Endometrial microvascular endothelial cells (primary cell): ENCODE data around the gene NFIL3. TPM values are rescaled to one million over a fixed set of nuclear protein-coding genes. Genes with fewer than 3 reads are reported as not detected.
"Not testable (repeated sequence)": the region's sequence is repeated elsewhere in the genome, so short reads cannot be mapped to it uniquely, and the experiment has no call there.

Experiments used
- in situ Hi-C: cut with HindIII; loops from 2 replicates; pipeline ENCODE4 v1.10.0; 2017; ENCODE audit warnings: low sequenced_read_pairs, low pct_unique_long_range_greater_than_20kb; ENCODE audit errors: inconsistent ontology term
- total RNA-seq: library from RNA; depleted of rRNA; stranded (reverse); fragments of >200 nt; gene quantifications from one replicate; pipeline ENCODE4 v1.2.3, GENCODE V29; 2015; ENCODE audit errors: inconsistent ontology term

The NFIL3 gene
- total RNA-seq, 1 donor from 2014 or later = 11.2 TPM

DNA sequence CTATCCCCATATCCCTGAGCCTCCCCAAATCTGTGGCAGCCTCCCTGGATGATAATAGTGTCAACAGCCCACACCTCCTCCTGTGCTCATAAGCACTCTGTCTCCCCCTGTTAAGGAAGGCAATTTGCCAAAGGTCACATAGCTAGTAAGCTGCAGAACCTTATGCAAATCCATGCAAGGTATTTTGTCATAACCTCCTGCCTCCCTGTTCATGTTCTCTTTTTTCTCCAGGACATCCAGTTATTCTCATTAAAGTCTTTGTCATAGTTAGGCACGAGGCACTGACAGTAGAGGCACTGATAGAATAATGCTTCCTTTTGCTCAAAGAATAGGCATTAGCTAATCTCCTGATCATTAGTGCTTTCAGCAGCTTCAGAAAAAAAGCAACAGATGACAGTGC lies 51.7 kb downstream of the NFIL3 start:
- in situ Hi-C loops = no loop called here

DNA sequence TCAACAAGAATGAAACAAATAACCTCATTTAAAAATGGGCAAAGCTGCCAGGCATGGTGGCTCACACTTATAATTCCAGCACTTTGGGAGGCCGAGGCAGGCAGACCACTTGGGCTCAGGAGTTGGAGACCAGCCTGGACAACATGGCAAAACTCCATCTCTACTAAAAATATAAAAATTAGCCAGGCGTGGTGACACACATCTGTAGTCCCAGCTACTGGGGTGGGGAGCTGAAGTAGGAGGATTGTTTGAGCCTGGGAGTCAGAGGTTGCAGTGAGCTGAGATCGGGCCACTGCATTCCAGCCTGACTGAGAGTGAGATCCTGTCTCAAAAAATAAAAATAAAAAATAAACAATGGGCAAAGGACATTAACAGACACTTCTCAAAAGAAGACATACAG lies 53.6 kb downstream of the NFIL3 start:
- in situ Hi-C loops = not testable (repeated sequence)

DNA sequence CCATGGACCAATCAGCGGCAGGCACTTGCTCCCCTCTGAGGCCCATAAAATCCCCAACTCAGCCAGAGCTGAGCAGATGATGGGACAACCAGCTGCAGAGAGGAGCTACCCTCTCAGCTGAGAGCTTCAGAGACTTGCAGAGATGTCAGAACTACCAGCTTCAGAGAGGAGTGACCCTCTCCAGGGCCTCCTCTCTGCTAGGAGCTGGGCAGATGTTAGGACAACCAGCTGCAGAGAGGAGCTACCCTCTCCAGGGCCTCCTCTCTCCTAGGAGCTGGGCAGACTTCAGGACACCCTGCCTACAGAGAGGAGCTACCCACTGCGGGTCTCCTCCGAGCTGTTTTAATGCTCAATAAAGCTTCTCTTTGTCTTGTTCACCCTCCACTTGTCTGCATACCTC lies 58.9 kb downstream of the NFIL3 start:
- in situ Hi-C loops = no loop called here

DNA sequence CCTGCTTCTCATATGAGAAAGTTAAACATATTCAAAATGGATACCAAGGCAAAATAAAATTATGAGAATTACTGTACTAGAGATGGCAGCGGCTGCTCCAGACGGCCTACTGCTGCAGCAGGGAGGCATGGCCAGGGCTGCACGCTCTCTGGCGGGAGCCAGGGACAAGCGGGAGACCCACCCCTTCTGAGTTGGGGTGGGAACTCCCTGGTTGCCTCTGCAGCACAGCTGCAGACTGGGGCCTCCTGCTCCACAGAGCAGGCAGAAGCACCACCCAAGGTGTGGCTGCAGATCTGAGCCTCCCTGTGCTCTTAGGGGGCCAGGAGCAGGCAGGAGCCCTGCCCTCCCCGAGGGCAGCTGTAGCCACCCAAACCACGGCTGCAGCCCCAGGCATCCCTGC lies 59.6 kb downstream of the NFIL3 start:
- in situ Hi-C loops = no loop called here

DNA sequence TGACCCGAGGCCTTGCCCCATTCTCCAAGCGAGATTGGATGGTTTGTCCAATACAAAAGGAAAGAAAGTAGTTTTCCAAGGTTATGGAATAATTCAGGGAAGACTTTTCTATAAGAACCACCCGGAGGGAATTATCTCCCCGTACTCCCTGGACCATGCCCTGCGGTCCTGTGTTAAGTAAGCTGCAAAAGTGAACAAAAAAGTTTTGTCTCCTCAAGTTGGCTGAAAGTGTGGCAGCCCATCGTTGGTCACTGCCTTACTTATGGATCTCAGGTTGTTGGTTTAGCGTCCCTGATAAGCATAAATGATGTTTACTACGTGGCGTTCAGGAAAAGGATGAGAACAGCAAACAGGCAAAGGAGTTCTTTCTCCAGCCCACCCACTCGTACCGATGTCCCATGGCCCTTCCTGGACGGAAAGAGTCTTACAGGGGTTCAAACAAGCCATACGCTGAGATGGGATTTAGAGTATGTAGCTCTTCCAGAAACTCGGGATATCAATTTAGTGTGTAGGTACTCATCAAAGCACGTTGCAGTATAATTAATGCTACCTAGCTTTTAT lies 61.5 kb downstream of the NFIL3 start:
- in situ Hi-C loops = no loop called here

DNA sequence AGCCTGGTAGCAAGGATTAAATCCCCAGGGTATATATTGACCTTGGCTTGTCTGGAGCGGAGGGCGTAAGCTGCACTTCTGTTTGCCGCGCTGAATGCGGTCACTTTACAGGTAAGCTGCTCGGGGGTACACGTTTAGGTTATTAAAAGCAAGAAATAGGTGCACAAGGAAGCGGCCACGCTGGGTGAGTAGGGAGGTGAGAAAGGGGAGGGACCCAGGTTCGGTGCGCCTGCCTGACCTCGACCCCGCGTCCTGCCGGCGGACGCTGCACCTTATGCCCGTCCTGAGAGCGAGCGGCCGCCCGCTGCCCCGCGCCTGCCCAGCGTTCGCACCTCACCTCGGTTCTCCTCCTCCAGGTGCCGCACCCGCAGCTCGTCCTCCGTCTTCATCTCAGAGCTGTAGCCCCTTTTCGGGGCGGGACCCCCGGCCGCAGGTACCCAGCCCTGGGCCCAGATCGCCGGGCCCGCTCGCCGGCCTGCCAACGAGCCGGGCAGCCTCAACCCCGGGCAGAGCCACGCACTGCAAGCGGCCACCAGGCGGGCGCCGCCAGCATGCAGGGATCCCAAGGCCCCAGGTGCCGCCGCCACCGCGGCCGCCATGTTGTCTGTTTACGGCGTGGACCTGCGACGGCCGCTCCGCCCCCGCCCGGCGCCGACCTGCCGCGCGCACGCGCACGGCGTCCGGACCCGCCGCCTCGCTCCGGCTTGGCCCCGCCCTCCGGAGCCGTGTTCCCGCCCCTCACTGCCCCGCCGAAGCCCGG lies 62.2 kb downstream of the NFIL3 start, which contains the start of gene AUH:
Gene AUH (minus strand): TSS at position 628 of the 760 bp plus-strand sequence. CDS start 29 bp downstream, at position 599.
- in situ Hi-C loops = no loop called here

DNA sequence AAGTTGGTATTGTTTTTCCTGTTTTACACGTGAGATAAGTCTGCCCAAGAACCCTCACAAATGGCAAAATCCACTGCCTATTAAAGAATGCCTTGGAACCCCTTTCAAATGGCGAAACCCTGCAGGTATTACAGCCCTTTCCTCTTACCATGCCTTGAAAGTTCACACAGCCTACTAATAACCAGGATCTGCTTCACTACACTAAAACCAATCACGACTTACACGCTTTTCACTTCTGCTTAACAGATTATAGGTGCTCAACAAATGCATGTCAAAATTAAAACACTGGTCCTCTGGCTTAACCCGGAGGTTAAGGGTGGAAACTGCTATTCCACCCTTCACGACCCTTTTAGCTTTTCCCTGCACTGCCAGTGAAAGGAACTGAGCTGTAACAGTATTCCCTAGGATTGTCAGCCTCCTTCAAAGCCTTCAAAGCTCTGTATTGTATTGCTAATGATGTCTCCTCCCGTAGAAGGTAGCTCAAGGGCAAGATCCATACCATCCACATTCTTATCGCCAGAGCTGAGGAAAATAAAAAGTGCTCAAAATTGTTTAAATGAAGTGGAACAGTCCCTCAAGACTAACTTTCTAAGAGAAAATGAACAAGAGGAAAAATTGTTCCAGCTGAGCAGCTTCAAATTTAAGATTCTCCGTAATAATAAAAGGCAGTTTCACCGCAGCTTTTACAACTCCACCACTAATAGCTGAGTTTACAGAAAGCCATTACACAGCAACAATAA lies 62.9 kb downstream of the NFIL3 start:
- in situ Hi-C loops = no loop called here

DNA sequence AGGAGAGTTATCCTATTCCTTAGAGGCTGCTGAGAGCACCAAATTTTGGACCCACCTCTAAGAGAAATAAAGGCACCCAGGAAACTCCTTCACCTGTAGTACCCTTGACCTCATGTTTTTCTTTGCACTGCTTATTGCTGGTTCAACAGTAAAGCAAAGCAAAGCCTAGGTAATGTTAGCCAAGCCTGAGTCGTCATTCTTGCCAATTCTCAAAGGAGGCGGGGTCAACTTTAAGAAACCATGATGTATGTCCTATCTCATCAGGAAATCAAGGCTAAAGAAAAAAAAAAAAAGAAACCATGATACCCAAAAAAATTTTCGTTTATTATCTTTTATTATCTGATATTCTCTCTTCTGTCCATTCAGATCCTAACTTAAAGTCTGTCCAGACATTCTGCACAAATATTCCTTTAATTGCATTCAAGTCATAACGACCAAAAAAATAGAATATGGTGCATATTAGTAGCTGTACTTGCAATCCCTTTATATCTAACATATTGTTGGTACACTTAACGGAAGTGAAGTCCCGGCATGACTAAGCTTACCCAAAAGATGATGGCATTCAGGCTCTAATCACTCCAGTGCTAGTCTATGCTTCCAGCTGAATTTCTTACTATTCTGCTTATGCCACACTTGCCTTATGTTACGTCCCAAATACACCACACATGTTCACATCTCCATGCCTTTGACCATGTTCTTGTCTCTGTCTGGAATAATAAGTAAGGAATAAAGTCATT lies 63.7 kb downstream of the NFIL3 start:
- in situ Hi-C loops = no loop called here

DNA sequence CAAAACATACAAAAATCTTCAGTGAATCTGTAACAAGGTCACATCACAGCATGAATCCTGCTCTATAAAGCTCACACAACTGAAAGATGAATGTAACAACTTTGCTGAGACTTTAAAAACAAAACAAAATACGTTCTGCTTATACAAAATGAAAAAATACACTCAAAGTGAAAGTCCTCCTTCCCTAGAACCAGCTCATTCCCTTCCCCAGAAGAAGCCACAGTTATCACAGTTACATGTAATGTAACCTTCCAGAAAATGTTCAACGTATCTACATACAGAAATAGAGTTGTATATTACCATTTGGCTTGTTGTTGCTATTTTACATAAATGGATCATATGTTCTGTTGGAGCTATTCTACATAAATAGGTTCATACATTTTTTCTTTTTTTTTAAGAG lies 64.5 kb downstream of the NFIL3 start:
- in situ Hi-C loops = no loop called here

Other genes with a start within 250 kb of the NFIL3 start
- 3.4 TPM for gene AUH, start 61.9 kb downstream of the NFIL3 start, total RNA-seq